DMS 273 (cell line): ENCODE results near the gene OR10V1.

Source experiments
- DNase-seq: peaks from one replicate; lab custom pipeline; 2025; ENCODE audit not compliant: unreplicated experiment; lab: John Stamatoyannopoulos, UW

The OR10V1 gene

GRCh38 chr11:59713745-59714144, at the start of gene OR10V1:
Gene OR10V1, minus strand, starts transcription at chr11:59713845. Its CDS starts 0 bp downstream, at chr11:59713845.
- no peak for DNase-seq

GRCh38 chr11:59761993-59762392, 48.3 kb upstream of the OR10V1 start:
- peak; percentile 6 for DNase-seq

- no peak for DNase-seq
Observed at GRCh38 chr11:59760771-59761170, 47.1 kb upstream of the OR10V1 start.

- no peak for DNase-seq
Observed at GRCh38 chr11:59759900-59760299, 46.3 kb upstream of the OR10V1 start.

- DNase-seq: no peak
Observed at GRCh38 chr11:59758401-59759037, 44.9 kb upstream of the OR10V1 start.

GRCh38 chr11:59756845-59757244, 43.2 kb upstream of the OR10V1 start:
- no peak for DNase-seq

GRCh38 chr11:59756558-59756840, 42.9 kb upstream of the OR10V1 start:
- DNase-seq: no peak

GRCh38 chr11:59755701-59756557, 42.3 kb upstream of the OR10V1 start:
- DNase-seq: peak; percentile 55

GRCh38 chr11:59754859-59755700, 41.4 kb upstream of the OR10V1 start, which contains the start of gene STX3:
Gene STX3, plus strand, starts transcription at chr11:59755376. Its CDS starts 230 bp downstream, at chr11:59755606.
- peak; percentile 69 for DNase-seq

GRCh38 chr11:59754494-59754858, 40.8 kb upstream of the OR10V1 start:
- DNase-seq: peak; percentile 38

GRCh38 chr11:59753650-59754493, 40.2 kb upstream of the OR10V1 start:
- peak; percentile 81 for DNase-seq

- DNase-seq: no peak
Observed at GRCh38 chr11:59746111-59746510, 32.5 kb upstream of the OR10V1 start.

GRCh38 chr11:59730896-59731565, 17.4 kb upstream of the OR10V1 start:
- DNase-seq: no peak

GRCh38 chr11:59729834-59730233, 16.2 kb upstream of the OR10V1 start:
- no peak for DNase-seq

GRCh38 chr11:59728913-59729312, 15.3 kb upstream of the OR10V1 start:
- DNase-seq: no peak

- DNase-seq: no peak
Observed at GRCh38 chr11:59728154-59728553, 14.5 kb upstream of the OR10V1 start.

- DNase-seq: no peak
Observed at GRCh38 chr11:59727426-59727825, 13.8 kb upstream of the OR10V1 start.

GRCh38 chr11:59724066-59724465, 10.4 kb upstream of the OR10V1 start:
- no peak for DNase-seq

GRCh38 chr11:59719556-59719955, 5.9 kb upstream of the OR10V1 start:
- DNase-seq: no peak

GRCh38 chr11:59716051-59716450, 2.4 kb upstream of the OR10V1 start:
- no peak for DNase-seq
